H1 (cell line): ENCODE results near the gene HOXD10. TPM values are rescaled to one million over a fixed set of nuclear protein-coding genes. Genes with fewer than 3 reads are reported as not detected.
A peak's percentile ranks its signal among the peaks of the same experiment; 100 is the strongest.

Experiments used
- CTCF ChIA-PET: fragments of 300-600 bp; sonication (Branson Sonifier 250); formaldehyde crosslinking; loops from one replicate; lab custom pipeline; 2021; ENCODE audit not compliant: partially characterized antibody; lab: Charles Lee
- POLR2A ChIA-PET: fragments of 300-600 bp; sonication (Branson Sonifier 250); formaldehyde crosslinking; loops from one replicate; lab custom pipeline; 2021; ENCODE audit warnings: inconsistent platforms; ENCODE audit not compliant: partially characterized antibody; lab: Charles Lee
- DNase-seq, 2 experiments: peaks; one replicate each; pipeline versions ENCODE4 v3.0.0 to v3.0.0-alpha.2; 2010 to 2022; ENCODE audit warnings: low spot score in 2 of 2, low read depth in 1 of 2, mixed read lengths in 1 of 2
- FAIRE-seq: peaks from 2 replicates; lab custom pipeline; 2011; peaks lifted over from hg19 to GRCh38; lab: Jason Lieb, UNC
- H2AFZ ChIP-seq: 2 replicates; pipeline ENCODE4 v1.8.1; 2012; ENCODE audit warnings: low read length, inconsistent platforms
- H2AK5ac ChIP-seq: 2 replicates; pipeline ENCODE4 v1.6.1; 2013; ENCODE audit warnings: low read depth, low read length
- H2BK120ac ChIP-seq: replicated peaks from 2 replicates; pipeline ENCODE3; 2013; ENCODE audit warnings: low read depth, low read length, inconsistent platforms
- H2BK12ac ChIP-seq: 2 replicates; pipeline ENCODE4 v1.6.1; 2013; ENCODE audit warnings: low read depth, low read length
- H2BK15ac ChIP-seq: 2 replicates; pipeline ENCODE4 v1.6.1; 2013; ENCODE audit warnings: low read length
- H2BK20ac ChIP-seq: 2 replicates; pipeline ENCODE4 v1.6.1; 2013; ENCODE audit warnings: low read length
- H2BK5ac ChIP-seq: 2 replicates; pipeline ENCODE4 v1.6.1; 2013; ENCODE audit warnings: low read depth, low read length
- H3K14ac ChIP-seq: 2 replicates; pipeline ENCODE4 v1.6.1; 2013; ENCODE audit warnings: inconsistent platforms; ENCODE audit not compliant: insufficient read length
- H3K18ac ChIP-seq: 2 replicates; pipeline ENCODE4 v1.6.1; 2013; ENCODE audit warnings: low read length; ENCODE audit errors: extremely low read depth
- H3K23ac ChIP-seq: 2 replicates; pipeline ENCODE4 v1.6.1; 2013; ENCODE audit warnings: inconsistent platforms; ENCODE audit not compliant: insufficient read length
- H3K23me2 ChIP-seq: 2 replicates; pipeline ENCODE4 v1.6.1; 2013; ENCODE audit warnings: low read depth, low read length
- H3K27ac ChIP-seq: 2 replicates; pipeline ENCODE4 v1.6.1; 2011; ENCODE audit warnings: low read depth, low read length, inconsistent platforms
- H3K27me3 ChIP-seq, 4 experiments: replicated peaks in 1 of 4; 1 replicate in 1 of 4; 2 replicates in 3 of 4; pipeline versions ENCODE4 v1.6.1 to v1.8.1; 2011 to 2013; ENCODE audit warnings: low read length in 3 of 4, mild to moderate bottlenecking in 3 of 4, inconsistent platforms in 2 of 4, mixed read lengths in 2 of 4, moderate library complexity in 1 of 4; ENCODE audit not compliant: control insufficient read depth in 3 of 4, insufficient read depth in 3 of 4; ENCODE audit errors: extremely low read depth in 1 of 4
- H3K36me3 ChIP-seq, 4 experiments: 2 replicates each; pipeline versions ENCODE4 v1.6.1 to v1.8.1; 2011 to 2013; ENCODE audit warnings: mild to moderate bottlenecking in 4 of 4, low read length in 3 of 4, moderate library complexity in 2 of 4, control low read depth in 1 of 4, inconsistent platforms in 1 of 4; ENCODE audit not compliant: insufficient read depth in 4 of 4, control insufficient read depth in 2 of 4
- H3K4ac ChIP-seq: replicated peaks from 2 replicates; pipeline ENCODE3; 2013; ENCODE audit warnings: low read length, low read depth, mixed read lengths, inconsistent platforms; ENCODE audit not compliant: insufficient read length
- H3K4me1 ChIP-seq, 4 experiments: replicated peaks in 1 of 4; 1 replicate in 1 of 4; 2 replicates in 3 of 4; pipeline versions ENCODE4 v1.6.1 to v1.8.1; 2011 to 2013; ENCODE audit warnings: low read length in 3 of 4, inconsistent platforms in 2 of 4, mixed read lengths in 1 of 4; ENCODE audit not compliant: insufficient read depth in 4 of 4, control insufficient read depth in 3 of 4
- H3K4me2 ChIP-seq, 2 experiments: 2 replicates each; pipeline versions ENCODE4 v1.6.1 to v1.8.1; 2011 to 2013; ENCODE audit warnings: low read depth in 2 of 2, low read length in 2 of 2, control low read depth in 1 of 2, inconsistent platforms in 1 of 2, mild to moderate bottlenecking in 1 of 2; ENCODE audit not compliant: insufficient read depth in 1 of 2
- H3K4me3 ChIP-seq, 4 experiments: fragments of 200-600, 300-600 bp in 1 of 4; sonication (generic), shearing (Covaris generic), sonication (Bioruptor Twin) in 1 of 4; 2 replicates each; pipeline versions ENCODE4 v1.5.1 to v1.8.1; 2011 to 2016; ENCODE audit warnings: low read length in 4 of 4, low read depth in 3 of 4, control low read depth in 2 of 4, inconsistent platforms in 2 of 4, mild to moderate bottlenecking in 2 of 4, mixed read lengths in 1 of 4, moderate library complexity in 1 of 4; ENCODE audit not compliant: insufficient read depth in 2 of 4; ENCODE audit errors: extremely low read depth in 1 of 4
- H3K56ac ChIP-seq: replicated peaks from 2 replicates; pipeline ENCODE3; 2013; ENCODE audit warnings: low read depth, mild to moderate bottlenecking, mixed read lengths, low read length, inconsistent platforms; ENCODE audit not compliant: insufficient read length
- H3K79me1 ChIP-seq: 2 replicates; pipeline ENCODE4 v1.6.1; 2013; ENCODE audit warnings: low read depth, low read length, control low read depth
- H3K79me2 ChIP-seq, 2 experiments: 2 replicates each; pipeline versions ENCODE4 v1.6.1 to v1.8.1; 2012 to 2013; ENCODE audit warnings: low read length in 2 of 2, mild to moderate bottlenecking in 2 of 2, inconsistent platforms in 1 of 2; ENCODE audit not compliant: insufficient read depth in 2 of 2, control insufficient read depth in 1 of 2
- H3K9ac ChIP-seq, 4 experiments: replicated peaks in 1 of 4; 1 replicate in 1 of 4; 2 replicates in 3 of 4; pipeline versions ENCODE4 v1.6.1 to v1.8.1; 2011 to 2013; ENCODE audit warnings: low read depth in 3 of 4, low read length in 3 of 4, control low read depth in 2 of 4, mild to moderate bottlenecking in 2 of 4, moderate library complexity in 2 of 4, inconsistent platforms in 1 of 4; ENCODE audit errors: extremely low read depth in 1 of 4
- H3K9me3 ChIP-seq, 2 experiments: 2 replicates each; pipeline versions ENCODE4 v1.6.1 to v1.8.1; 2012 to 2013; ENCODE audit warnings: mild to moderate bottlenecking in 2 of 2, moderate library complexity in 2 of 2, control low read depth in 1 of 2, inconsistent platforms in 1 of 2, low read depth in 1 of 2, low read length in 1 of 2, mixed read lengths in 1 of 2; ENCODE audit not compliant: insufficient read depth in 2 of 2
- H4K20me1 ChIP-seq, 2 experiments: replicated peaks in 1 of 2; 2 replicates each; pipeline versions ENCODE3 to v1.8.1; 2011 to 2013; ENCODE audit warnings: inconsistent platforms in 2 of 2, low read length in 2 of 2, mild to moderate bottlenecking in 1 of 2; ENCODE audit not compliant: insufficient read depth in 2 of 2, control insufficient read depth in 1 of 2
- H4K5ac ChIP-seq: 2 replicates; pipeline ENCODE4 v1.6.1; 2013; ENCODE audit warnings: low read length, low read depth, mixed read lengths, inconsistent platforms; ENCODE audit not compliant: insufficient read length
- H4K8ac ChIP-seq: 2 replicates; pipeline ENCODE4 v1.8.0; 2013; ENCODE audit warnings: mild to moderate bottlenecking, moderate library complexity, low read length, inconsistent platforms; ENCODE audit not compliant: insufficient read depth; ENCODE audit errors: extremely low read depth
- H4K91ac ChIP-seq: replicated peaks from 2 replicates; pipeline ENCODE3; 2013; ENCODE audit warnings: low read length, mixed read lengths, inconsistent platforms; ENCODE audit not compliant: insufficient read length
- CBX5 ChIP-seq: fragments of 300-800, 300-1000 bp; sonication (generic); IDR thresholded peaks from 2 replicates; pipeline ENCODE4 v1.7.1; 2016; ENCODE audit warnings: antibody characterized with exemption, low read length, low read depth
- CREB1 ChIP-seq: IDR thresholded peaks from 2 replicates; pipeline ENCODE4 v1.6.1; 2012; ENCODE audit warnings: inconsistent platforms
- CTCF ChIP-seq, 3 experiments: IDR thresholded peaks; 1 replicate in 2 of 3; 2 replicates in 1 of 3; pipeline versions ENCODE4 v1.5.1 to v1.6.1; 2011; ENCODE audit warnings: low read length in 3 of 3, mild to moderate bottlenecking in 3 of 3, inconsistent platforms in 2 of 3, low read depth in 1 of 3, moderate library complexity in 1 of 3; ENCODE audit not compliant: insufficient read depth in 1 of 3; ENCODE audit errors: control extremely low read depth in 1 of 3
- EZH2 ChIP-seq: fragments of 200-600 bp; sonication (generic); IDR thresholded peaks from 2 replicates; pipeline ENCODE4 v1.7.1; 2012; ENCODE audit warnings: low read depth, mild to moderate bottlenecking, moderate library complexity, low read length, inconsistent platforms; ENCODE audit not compliant: severe bottlenecking
- HDAC2 ChIP-seq, 2 experiments: fragments of 300-600 bp in 1 of 2; sonication (generic) in 1 of 2; IDR thresholded peaks; 2 replicates each; pipeline ENCODE4 v1.6.1; 2011 to 2012; ENCODE audit warnings: low read depth in 2 of 2, low read length in 2 of 2, mild to moderate bottlenecking in 2 of 2, moderate library complexity in 2 of 2, borderline replicate concordance in 1 of 2, inconsistent platforms in 1 of 2
- KDM5A ChIP-seq: fragments of 200-600 bp; IDR thresholded peaks from 2 replicates; pipeline ENCODE4 v1.7.1; 2012; ENCODE audit warnings: mild to moderate bottlenecking, low read length, inconsistent platforms, mixed read lengths
- RFX5 ChIP-seq: IDR thresholded peaks from 2 replicates; pipeline ENCODE4 v1.6.1; 2011; ENCODE audit warnings: low read depth, low read length, improper control_type of control experiment, borderline replicate concordance
- SP2 ChIP-seq: IDR thresholded peaks from 2 replicates; pipeline ENCODE4 v1.6.1; 2012; ENCODE audit warnings: mild to moderate bottlenecking, low read length, inconsistent platforms
- TAF1 ChIP-seq: IDR thresholded peaks from 2 replicates; pipeline ENCODE4 v1.6.1; 2011; ENCODE audit warnings: mild to moderate bottlenecking, low read depth, low read length
- TAF7 ChIP-seq: optimal IDR thresholded peaks from 2 replicates; pipeline ENCODE3; 2011; ENCODE audit warnings: low read depth, mild to moderate bottlenecking, inconsistent platforms, low read length, moderate library complexity, borderline replicate concordance
- WGBS, 2 experiments: shearing (Covaris generic) in 1 of 2; methylation state at CpG; one replicate each; pipeline versions ENCODE4 v1.1.6 to v1.1.7; 2013 to 2015; ENCODE audit warnings: low lambda C conversion rate in 2 of 2, mixed read lengths in 2 of 2, inconsistent platforms in 1 of 2, low coverage in 1 of 2, missing lambda C conversion rate in 1 of 2; ENCODE audit not compliant: insufficient replicate concordance in 2 of 2, insufficient coverage in 1 of 2, insufficient read length in 1 of 2; ENCODE audit errors: extremely low coverage in 1 of 2, missing lambda C conversion rate in 1 of 2; 5-methylcytosine and 5-hydroxymethylcytosine counted together
- polyA plus RNA-seq, 7 experiments: library from polyadenylated mRNA; depleted of rRNA in 3 of 7; stranded (reverse) in 5 of 7; unstranded in 2 of 7; fragments of >200 nt in 5 of 7; fragments of 200-250 nt in 2 of 7; gene quantifications; 1 replicate in 5 of 7; 2 replicates in 1 of 7; 4 replicates in 1 of 7; pipeline versions ENCODE4 v1.2.1 to v1.2.3, GENCODE V29; 2011 to 2013; ENCODE audit warnings: missing spikeins in 2 of 7, mixed read lengths in 2 of 7
- total RNA-seq: library from RNA; stranded (reverse); fragmentation: NEBNext Ultra II Directional; extraction: Animal tissue kit (Norgen Biotek cat#: 25700); gene quantifications from 2 replicates; pipeline ENCODE4 v1.2.1, GENCODE V29; 2021

HOXD10 gene
- total and polyA plus RNA-seq, 2 of the 8 experiments (the other 6 are each of a cell fraction or from before 2014, with no cell fraction given): not detected

- no peak for DNase-seq
- ChIA-PET POLR2A (interaction anchor here (1.5 to 1.9 kb wide), 2 partner anchors 50 to 67 kb away, joined by 3 to 4 read pairs; no protein-coding TSS in a partner anchor), CTCF (interaction anchor here (0.7 to 2.3 kb wide), 16 partner anchors 8 to 335 kb away, joined by 3 to 15 read pairs (median 4); partner anchors contain the start of gene HOXD9)
- peak; percentile 42 for FAIRE-seq
- Histone ChIP-seq H3K4me3 (no peak overlapping the region), H3K23me2 (no peaks in the 10 kb centered on the region), H3K4ac (no peak overlapping the region), H2AK5ac (no peak overlapping the region), H3K27me3 (peaks cover 97 to 100% (median 100%) of the 10 kb centered on the region in 4 experiments), H3K56ac (no peak overlapping the region), H3K79me2 (no peaks in the 10 kb centered on the region), H3K23ac (no peak overlapping the region), H3K14ac (no peak overlapping the region), H3K9ac (no peak overlapping the region), H3K18ac (no peak overlapping the region), H2BK12ac (no peak overlapping the region), H2BK15ac (no peak overlapping the region), H3K4me2 (no peak overlapping the region; a peak in 1 of 4 replicates), H3K27ac (no peak overlapping the region), H4K20me1 (peaks cover 18 to 45% of the 10 kb centered on the region in 2 experiments), H4K91ac (no peak overlapping the region), H2BK20ac (no peak overlapping the region), H3K4me1 (peaks cover 0 to 5% (median 3%) of the 10 kb centered on the region in 4 experiments; a peak in 4 of 7 replicates), H2BK5ac (no peak overlapping the region), H2AFZ (no peak overlapping the region), H3K79me1 (no peaks in the 10 kb centered on the region), H4K5ac (no peak overlapping the region), H2BK120ac (no peak overlapping the region), H3K36me3 (peaks cover 0 to 11% (median 0%) of the 10 kb centered on the region in 4 experiments; a peak in 1 of 8 replicates), H3K9me3 (no peaks in the 10 kb centered on the region), H4K8ac (no peak overlapping the region)
- 18% methylated on average over 11 of the region's 11 CpGs; no CpG with 5 or more reads in 1 of the 2 experiments for WGBS, 2 experiments
- TF ChIP-seq CTCF (IDR thresholded peaks at IDR 0.05; ENCODE audit: control extremely low read depth in 1 of 3, insufficient read depth in 1 of 3, low read depth in 1 of 3, low read length in 3 of 3) (no peak), CBX5 (no peak), SP2 (no peak), CREB1 (no peak), TAF1 (no peak), HDAC2 (IDR thresholded peaks at IDR 0.05; ENCODE audit: borderline replicate concordance in 1 of 2, low read depth in 2 of 2, low read length in 2 of 2) (no peak), KDM5A (no peak), EZH2 (peak; percentile 13), RFX5 (no peak), TAF7 (no peak)
Measured at GRCh38 chr2:176154576-176155252, 38.1 kb downstream of the HOXD10 start.
